NCI-H526 treated with DMSO at 0.1 percent for 48 hours (cell line): ENCODE measurements around the gene PEX26.
"Not testable (repeated sequence)": the region's sequence is repeated elsewhere in the genome, so short reads cannot be mapped to it uniquely, and the experiment has no call there.

Source experiments
- DNase-seq: peaks from one replicate; lab custom pipeline; 2025; lab: John Stamatoyannopoulos, UW

Gene PEX26

DNA sequence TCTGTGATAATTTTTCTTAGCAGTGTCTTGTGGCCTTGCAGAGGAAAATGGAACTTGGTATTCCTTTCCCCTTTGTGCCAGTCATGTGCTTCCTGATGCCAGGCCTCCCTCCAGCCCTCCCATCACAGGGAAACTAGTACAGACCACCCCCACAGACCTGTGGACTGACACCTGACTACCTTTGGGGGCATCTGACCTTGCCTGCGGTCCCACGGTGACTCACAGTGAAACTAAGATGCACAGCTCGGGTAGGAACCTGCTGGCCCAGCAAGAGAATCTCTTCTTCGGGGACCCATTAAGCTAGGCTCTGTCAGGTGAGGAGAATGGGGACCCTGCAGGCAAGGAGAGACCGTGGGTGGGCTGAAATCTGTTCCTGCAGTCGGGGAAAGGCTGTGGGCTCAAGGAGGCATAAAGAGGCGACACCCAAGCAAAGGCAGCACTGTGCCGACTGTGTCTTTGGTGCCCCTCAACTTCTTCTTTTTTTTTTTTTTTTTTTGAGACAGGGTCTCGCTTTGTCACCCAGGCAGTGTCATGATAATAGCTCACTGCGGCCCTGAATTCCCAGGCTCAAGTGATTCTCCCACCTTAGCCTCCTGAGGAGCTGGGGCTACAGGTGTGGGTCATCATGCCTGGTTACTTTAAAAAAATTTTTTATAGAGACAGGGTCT, 20.8 kb upstream of the PEX26 start:
- no peak for DNase-seq

DNA sequence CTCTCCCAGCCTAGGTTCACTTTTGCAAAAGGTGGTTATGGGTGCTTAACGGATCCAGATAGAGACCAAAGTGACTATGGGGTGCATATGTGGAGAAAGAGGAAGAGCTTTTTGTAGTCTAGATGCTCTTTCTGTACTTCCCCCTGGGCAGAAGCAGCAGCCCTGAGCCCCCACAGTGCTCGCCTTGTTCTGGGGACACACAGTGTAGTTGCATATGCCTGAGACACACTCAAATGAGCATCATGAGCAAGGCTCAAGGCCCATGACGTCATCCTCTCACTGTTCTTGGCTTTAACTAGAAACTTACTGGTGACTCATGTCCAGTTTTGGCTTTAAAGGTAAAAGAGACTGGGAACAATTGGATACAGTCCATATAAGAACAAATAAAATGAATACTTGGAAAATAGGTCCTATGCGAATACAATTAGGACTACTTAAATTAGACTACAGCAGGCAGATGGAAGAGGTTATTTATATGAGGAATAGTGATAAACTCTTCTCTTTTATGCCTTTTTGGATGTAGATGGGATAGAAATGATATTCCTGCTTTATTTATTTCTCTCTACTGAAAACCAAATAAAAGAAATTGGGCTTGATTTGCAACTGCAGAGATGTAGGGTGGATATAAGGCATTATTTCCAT, 20.1 kb upstream of the PEX26 start:
- DNase-seq = no peak

- DNase-seq = no peak
Measured at GRCh38 chr22:18058371-18059093, 19.3 kb upstream of the PEX26 start.

- no peak for DNase-seq
Measured at GRCh38 chr22:18059094-18059417, 18.7 kb upstream of the PEX26 start.

DNA sequence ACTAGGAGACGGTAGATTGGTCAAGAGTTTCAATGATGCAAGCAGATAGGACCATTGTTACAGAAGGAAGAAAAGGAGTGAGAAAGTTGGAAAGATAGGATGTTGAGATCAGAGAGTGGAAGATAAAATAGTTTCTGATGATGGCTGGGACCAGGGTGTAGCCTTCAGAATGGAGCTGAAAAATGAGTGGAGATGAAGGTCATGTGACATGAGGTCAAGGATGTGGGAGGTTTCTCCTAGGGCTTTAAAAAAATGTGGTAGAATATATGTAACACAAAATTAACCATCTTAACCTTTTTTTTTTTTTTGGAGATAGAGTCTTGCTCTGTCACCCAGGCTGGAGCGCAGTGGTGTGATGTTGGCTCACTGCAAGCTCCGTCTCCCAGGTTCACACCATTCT, 18.3 kb upstream of the PEX26 start:
- no peak for DNase-seq

DNA sequence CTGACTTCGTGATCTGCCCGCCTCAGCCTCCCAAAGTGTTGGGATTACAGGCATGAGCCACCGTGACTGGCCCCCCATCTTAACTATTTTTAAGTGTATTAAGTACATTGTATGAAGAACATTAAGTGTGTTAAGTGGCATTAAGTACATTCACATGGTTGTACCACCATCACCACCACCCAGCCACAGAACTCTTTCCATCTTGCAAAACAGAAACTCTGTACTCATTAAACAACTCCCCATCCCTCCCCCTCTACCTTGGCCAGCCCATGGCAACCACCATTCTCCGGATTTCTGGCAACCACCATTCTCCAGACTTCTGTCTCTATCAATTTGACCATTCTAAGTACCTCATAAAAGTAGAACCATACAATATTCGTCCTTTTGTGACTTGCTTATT, 17.8 kb upstream of the PEX26 start:
- no peak for DNase-seq

DNA sequence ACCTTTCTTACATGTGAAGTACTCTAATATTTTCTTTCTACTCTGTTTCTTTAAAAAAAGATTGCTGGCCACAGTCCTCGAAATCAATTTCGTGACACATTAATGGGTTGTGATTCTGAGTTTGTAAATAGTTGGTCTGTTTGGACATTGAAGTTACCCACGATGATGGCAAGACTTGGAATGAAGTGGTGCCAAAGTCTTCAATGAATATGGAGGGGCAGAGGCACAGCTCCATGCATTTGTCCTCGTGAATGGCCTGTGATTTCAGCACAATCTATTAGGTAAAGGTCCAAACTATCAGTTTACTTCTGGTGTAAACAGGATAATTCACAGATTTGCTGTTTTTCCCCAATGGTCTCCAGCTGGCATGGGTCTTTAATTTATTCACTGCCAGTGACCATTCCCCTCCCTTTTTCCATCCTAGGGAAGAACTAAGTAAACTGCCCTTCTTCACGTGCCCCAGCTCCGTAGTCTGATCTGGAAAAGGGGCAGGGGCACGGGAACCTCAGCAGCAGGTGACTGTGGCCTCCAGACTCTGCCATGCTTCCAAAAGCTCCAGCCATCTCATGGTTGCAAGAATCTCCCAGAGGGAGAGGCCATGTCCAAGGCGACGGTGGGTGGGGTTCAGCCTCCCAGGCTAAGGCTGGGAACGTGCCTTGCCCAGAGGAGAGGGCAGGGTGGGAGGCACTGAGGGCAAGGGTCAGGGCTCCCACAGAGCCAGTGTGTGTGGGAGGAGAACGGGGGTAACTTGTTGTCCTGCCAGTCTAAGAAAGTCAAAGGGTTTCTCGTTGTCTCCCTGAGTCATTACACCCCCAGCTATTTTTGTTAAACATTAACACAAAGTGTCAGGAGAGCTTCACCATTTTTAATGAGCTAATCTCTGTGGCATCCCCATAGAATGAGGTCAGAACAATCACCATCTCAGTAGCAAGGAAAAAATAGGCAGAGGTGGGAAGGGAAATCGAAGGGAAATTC, 16.9 kb upstream of the PEX26 start:
- no peak for DNase-seq

GRCh38 chr22:18062421-18062820, 15.4 kb upstream of the PEX26 start:
- DNase-seq = no peak

DNA sequence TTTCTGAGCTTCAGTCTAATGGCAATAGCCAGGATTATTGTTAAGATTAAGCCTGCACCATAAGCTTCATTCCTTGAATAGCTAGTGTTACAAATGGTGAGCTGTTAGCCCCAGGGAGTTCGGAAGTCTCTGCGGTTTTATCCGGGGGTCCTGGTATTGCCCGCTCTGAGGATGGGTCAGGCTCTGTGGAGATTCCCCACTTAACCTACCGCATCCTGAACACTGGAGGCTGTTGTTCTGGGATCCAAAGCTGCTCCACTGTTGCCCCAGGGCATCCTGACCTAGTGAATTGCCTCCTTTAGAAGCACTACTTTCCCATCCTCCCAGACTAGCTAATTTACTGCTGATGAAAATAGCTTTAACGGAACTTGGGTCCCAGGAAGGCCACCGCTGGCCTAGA, 14.5 kb upstream of the PEX26 start:
- no peak for DNase-seq

DNA sequence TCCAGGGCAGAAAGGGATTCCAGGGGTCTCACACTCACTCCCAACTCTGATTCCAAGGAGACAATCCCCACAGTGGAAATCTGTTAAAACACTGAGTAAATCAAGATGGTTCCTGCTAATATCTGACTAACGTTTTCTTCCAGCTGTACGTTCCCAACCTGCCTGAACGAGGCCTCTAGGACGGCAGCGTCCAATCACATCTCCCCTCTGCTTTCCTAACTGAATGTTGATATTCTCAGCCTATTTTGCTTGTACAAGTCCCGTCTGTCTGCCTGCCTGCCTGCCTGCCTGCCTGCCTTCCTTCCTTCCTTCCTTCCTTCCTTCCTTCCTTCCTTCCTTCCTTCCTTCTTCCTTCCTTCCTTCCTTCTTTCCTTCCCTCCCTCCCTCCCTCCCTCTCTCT, 14.1 kb upstream of the PEX26 start:
- not testable (repeated sequence) for DNase-seq

- no peak for DNase-seq
Measured at GRCh38 chr22:18064636-18065035, 13.2 kb upstream of the PEX26 start.

DNA sequence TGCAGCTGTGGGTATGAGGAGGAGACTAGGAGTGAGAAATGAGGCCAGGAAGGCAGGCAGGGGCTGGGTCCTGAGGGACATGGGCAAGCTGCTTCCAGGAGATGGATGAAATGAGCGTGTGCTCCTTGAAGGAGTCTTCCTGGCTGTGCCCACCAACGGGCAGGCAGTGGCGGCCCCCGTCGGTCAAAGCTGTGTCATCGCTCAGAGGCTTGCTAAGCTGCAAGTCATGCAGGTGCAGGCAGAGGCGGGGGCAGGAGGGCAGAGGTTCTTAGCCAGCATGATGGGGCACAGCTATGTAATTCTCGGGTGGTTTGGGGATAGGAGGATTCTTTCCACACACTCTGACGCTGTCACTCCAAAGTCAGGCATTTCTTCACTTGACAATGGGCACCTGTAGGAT, 12.5 kb upstream of the PEX26 start:
- DNase-seq = no peak

GRCh38 chr22:18066181-18066859, 11.5 kb upstream of the PEX26 start:
- no peak for DNase-seq

- no peak for DNase-seq
Measured at GRCh38 chr22:18067121-18067520, 10.7 kb upstream of the PEX26 start.

DNA sequence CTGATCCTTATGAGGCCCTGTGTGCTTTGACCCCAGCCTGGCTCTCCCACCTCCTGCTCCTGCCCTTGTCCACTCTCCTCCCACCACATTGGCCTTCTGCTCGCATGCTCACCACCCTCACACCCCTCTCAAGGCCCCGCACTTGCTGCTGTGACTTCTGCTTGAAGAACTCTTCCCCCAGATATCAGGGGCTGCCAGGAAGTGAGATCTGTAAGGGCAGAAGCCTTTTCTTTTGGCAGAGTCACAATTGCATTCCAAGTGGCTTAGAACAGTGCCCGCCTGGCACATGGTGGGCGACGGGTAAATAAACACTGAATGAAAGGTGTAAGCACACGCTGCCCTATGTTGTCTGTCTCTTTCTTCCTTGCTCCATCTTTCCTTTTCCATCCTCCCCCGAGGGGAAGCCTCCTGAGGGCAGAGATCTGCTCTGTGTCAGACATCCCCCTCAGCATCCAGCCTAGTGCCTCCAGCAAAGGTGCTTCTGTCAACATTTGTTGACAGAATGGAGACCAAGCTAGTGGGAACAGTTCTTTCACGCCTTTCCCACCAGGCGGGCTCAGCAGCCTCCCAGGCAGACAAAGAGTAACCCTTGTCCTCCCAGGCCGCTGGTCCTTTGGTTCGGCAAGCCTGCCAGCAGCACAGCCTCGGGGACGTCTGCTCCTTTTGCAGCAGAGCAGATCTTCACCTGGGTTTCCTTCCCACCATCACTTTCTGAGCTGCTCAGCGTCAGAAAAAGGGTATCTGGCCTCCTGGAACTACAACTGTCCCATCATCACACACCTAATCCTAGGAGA, 10.0 kb upstream of the PEX26 start:
- DNase-seq = no peak

DNA sequence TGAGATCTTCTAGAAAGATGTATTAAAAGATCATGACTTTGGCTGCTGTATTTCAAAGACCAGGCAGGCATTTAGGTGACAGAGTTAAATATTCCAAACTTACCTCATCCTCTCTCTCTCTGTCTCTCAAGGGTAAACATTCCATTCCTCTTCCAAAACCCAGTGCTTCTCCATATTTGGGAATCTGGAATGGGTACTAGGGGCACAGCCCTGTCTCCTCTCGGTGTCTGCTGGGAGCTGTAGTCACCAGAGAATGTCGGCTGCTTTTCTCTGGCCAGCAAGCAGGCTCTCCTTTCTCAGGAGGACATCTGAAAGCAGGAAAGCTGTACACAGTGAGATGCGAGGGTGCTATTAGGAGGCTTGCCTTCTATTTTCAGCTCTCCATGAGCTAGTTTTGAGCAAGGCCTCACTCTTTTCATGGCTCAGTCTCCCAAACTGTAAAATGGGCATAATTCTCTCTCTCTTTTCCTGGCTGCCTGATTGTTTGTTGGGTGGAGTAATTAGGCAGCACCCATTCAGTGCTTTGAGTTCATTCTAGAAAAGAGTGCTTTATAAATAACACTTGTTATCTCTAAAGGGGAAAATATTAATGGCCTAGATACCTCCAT, 9.3 kb upstream of the PEX26 start:
- no peak for DNase-seq

GRCh38 chr22:18069041-18069440, 8.7 kb upstream of the PEX26 start:
- DNase-seq = no peak

GRCh38 chr22:18070041-18070440, 7.7 kb upstream of the PEX26 start:
- no peak for DNase-seq

DNA sequence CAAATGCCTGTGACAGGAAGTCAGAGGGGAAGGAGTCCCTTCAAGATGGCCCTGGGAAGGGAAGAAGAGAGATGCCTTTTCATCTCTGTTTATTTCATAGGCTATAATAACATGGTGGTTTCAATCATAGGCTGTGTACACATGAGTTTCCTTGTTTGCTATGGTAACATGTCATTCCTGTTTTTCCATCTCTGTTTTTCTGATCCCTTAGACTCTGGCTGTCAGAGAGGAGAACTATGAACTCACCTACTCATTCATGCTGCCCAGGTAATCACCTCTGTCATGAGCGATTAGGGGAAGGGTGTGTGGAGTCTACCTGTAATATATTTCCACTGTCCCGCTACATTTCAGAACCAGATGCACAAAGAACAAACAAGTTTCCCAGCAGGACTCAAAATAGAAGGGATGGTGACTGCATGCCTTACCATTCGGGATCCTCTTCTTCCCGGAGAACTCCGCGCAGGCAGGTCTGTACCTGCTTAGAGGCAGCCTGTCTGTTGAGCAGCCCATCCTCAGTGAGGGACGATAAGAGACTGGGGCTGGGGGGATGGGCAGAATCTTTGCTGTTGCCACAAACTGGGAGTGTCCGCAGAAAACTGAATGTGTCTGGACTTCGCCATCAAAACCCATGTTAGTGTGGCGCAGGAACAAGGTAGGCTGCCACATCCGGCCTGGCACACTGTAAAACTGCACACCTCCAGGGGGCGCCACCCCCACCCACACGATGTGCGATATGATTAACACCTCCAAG, 7.1 kb upstream of the PEX26 start:
- DNase-seq = no peak
